ENCODE results near the gene SAG. TPM values are rescaled to one million over a fixed set of nuclear protein-coding genes. Genes with fewer than 3 reads are reported as not detected.

Gene SAG
- total and polyA plus RNA-seq, 2 of the 13 experiments (the other 11 are each of a cell fraction or from before 2014, with no cell fraction given): not detected

- 87% methylated on average over 12 of the region's 12 CpGs for WGBS (ENCODE audit: low lambda C conversion rate)
- no peak overlapping the region for H2AFZ ChIP-seq (ENCODE audit: low read length)
- H3K4me1 ChIP-seq (ENCODE audit: insufficient read depth, low read length): peaks cover 77% of the 10 kb centered on the region
- H3K4me2 ChIP-seq (ENCODE audit: low read depth, low read length): no peak overlapping the region
- FAIRE-seq: no peak
- no peak for DNase-seq (ENCODE audit: low spot score)
- ChIA-PET POLR2A (no interaction called here), CTCF (ENCODE audit: low intra/inter-chr PET ratio, low total read pairs) (no interaction called here)
- peaks cover 53% of the 10 kb centered on the region for H3K79me2 ChIP-seq (ENCODE audit: insufficient read depth, low read length)
- no peaks in the 10 kb centered on the region for H3K9me3 ChIP-seq (ENCODE audit: low read length)
- H3K27me3 ChIP-seq (ENCODE audit: control insufficient read depth in 1 of 2, insufficient read depth in 2 of 2, low read length in 2 of 2): no peaks in the 10 kb centered on the region
- no peak overlapping the region for H3K9ac ChIP-seq (ENCODE audit: insufficient read depth, low read depth, low read length)
- in situ Hi-C loops (cut with HindIII; ENCODE audit: extremely low pct_ligation_motif_present, low pct_unique_long_range_greater_than_20kb): no loop called here
- H3K36me3 ChIP-seq (replicated peaks in 1 of 2; ENCODE audit: control insufficient read depth in 1 of 2, insufficient read depth in 2 of 2, low read length in 2 of 2): peaks cover 3 to 5% of the 10 kb centered on the region in 2 experiments; a peak in 4 of 5 replicates
- no TSS peak for BruUV-seq (replicated peaks)
- H3K4me3 ChIP-seq (replicated peaks in 1 of 3; ENCODE audit: insufficient read depth in 1 of 3, low read depth in 2 of 3, low read length in 3 of 3): no peak overlapping the region
- peak overlapping the region; percentile 0 for H3K27ac ChIP-seq (ENCODE audit: extremely low read length, insufficient read depth, low read length)
- intact Hi-C loops (cut with micrococcal nuclease; ENCODE audit: unreplicated experiment): no loop called here
- no peaks in the 10 kb centered on the region for H4K20me1 ChIP-seq (ENCODE audit: insufficient read depth, low read length)
- peak; percentile 62 for ATAC-seq
- TF ChIP-seq TOPORS (CRISPR knock-in tag; IDR thresholded peaks at IDR 0.05): no peak
- peak; percentile 57; the same call in 1 of the 2 replicates for TF ChIP-seq ZNF263 (CRISPR knock-in tag; IDR thresholded peaks at IDR 0.05)
- 0 out of 2 replicates have a peak, but pooled peaks have one; percentile 4 for TF ChIP-seq HNF1B (CRISPR knock-in tag; IDR thresholded peaks at IDR 0.05)
- TF ChIP-seq CTCF (CRISPR knock-in tag; IDR thresholded peaks at IDR 0.05): peak; percentile 55
- TF ChIP-seq MTF1 (CRISPR knock-in tag; IDR thresholded peaks at IDR 0.05): no peak
- TF ChIP-seq NFE2L1 (CRISPR knock-in tag; IDR thresholded peaks at IDR 0.05; ENCODE audit: borderline replicate concordance): 0 out of 2 replicates have a peak, but pooled peaks have one; percentile 41
- TF ChIP-seq MAX (IDR thresholded peaks at IDR 0.05): peak; percentile 75; the same call in 1 of the 2 replicates
- TF ChIP-seq ZNF768 (CRISPR knock-in tag; IDR thresholded peaks at IDR 0.05): peak; percentile 74; the same call in 1 of the 2 replicates
- TF ChIP-seq NCOA5 (CRISPR knock-in tag; IDR thresholded peaks at IDR 0.05): no peak
- TF ChIP-seq MXD4 (CRISPR knock-in tag; IDR thresholded peaks at IDR 0.05): no peak
- peak; percentile 84 for TF ChIP-seq ZNF687 (CRISPR knock-in tag; IDR thresholded peaks at IDR 0.05)
- no peak for TF ChIP-seq BRF2 (CRISPR knock-in tag; IDR thresholded peaks at IDR 0.05)
- no peak for TF ChIP-seq HHEX (CRISPR knock-in tag; IDR thresholded peaks at IDR 0.05)
- no peak for TF ChIP-seq ZNF441 (CRISPR knock-in tag; IDR thresholded peaks at IDR 0.05; ENCODE audit: borderline replicate concordance)
These were observed 77.3 kb downstream of the SAG start for GRCh38 chr2:233384811-233385488.
